ENCODE results near the gene ZBTB38.

DNA sequence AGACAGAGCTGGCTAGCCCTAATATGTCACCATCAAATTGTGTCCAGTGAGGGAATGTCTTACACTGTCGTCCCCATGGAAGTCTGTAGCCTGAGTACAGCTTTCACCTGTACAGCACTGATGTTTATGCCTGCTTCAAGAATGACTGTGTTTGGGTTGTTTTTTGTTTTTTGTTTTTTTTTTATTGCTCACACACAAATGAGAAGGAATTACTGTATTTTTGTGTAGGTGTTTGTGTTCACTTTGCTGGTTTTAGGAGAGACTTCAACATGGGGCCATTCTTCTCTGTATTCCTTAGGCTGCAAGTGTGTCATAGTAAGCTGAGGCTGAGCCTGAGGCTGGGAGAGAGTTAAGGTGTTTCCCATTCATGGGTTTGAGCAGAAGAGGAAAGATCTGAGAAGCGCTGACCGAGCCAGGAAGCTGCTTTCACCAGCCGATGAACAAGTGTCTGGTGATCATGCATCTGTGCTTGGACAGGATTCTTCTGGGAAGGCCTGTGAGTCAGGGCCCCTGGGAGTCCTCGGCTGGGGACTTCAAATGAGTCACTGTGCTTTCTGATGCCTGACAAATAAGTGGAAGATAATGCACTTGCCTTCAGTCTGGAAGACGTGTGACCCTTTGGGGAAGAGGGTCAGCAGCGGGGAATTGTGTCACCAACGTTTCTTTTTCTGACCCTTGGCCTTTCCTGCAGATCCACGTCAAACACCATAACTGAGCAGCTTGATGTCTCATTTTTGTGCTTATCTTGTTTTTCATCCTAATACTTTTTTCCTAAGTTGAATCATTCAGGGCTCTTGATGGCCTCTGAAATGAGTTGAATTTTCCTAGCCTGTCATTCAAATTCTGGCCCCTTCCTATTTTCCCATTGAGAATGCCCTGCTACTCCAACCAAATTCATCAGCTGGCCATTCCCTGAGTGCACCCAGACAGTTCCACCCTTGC is 36.7 kb upstream of the ZBTB38 start:
- TF ChIP-seq CTCF (conservative IDR thresholded peaks at IDR 0.05; ENCODE audit: low read depth, low read length) (no peak), EZH2 (IDR thresholded peaks at IDR 0.05; ENCODE audit: low read length, unreplicated experiment) (no peak), EZH2phosphoT487 (IDR thresholded peaks at IDR 0.05; ENCODE audit: borderline replicate concordance, low read length) (no peak)
